ENCODE results near the gene TRIM24. TPM values are rescaled to one million over a fixed set of nuclear protein-coding genes. Genes with fewer than 3 reads are reported as not detected.

The TRIM24 gene
- total RNA-seq, 6 donors from 2014 or later, result 11.5 to 30.6 (median 23.7) TPM

DNA sequence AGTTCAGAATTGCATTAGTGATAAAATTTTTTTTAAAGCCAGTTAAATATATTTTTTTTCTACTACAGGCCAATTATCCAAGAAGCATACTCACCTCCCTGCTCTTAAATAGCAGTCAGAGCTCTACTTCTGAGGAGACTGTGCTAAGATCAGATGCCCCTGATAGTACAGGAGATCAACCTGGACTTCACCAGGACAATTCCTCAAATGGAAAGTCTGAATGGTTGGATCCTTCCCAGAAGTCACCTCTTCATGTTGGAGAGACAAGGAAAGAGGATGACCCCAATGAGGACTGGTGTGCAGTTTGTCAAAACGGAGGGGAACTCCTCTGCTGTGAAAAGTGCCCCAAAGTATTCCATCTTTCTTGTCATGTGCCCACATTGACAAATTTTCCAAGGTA, 119.1 kb downstream of the TRIM24 start:
- DNase-seq (no peak), ATAC-seq (ENCODE audit: low FRiP score in 2 of 2) (no peak)
- TF ChIP-seq POLR2A (IDR thresholded peaks at IDR 0.05), result no peak
- no peak for TF ChIP-seq EP300 (IDR thresholded peaks at IDR 0.05)
- Histone ChIP-seq H3K27me3 (no peaks in the 10 kb centered on the region), H3K4me3 (no peak overlapping the region), H3K27ac (no peak overlapping the region), H3K36me3 (peaks cover 20 to 75% (median 28%) of the 10 kb centered on the region in 4 donors), H3K9me3 (no peaks in the 10 kb centered on the region), H3K4me1 (no peaks in the 10 kb centered on the region)
- WGBS, 2 donors, result 100% methylated on average over 1 of the region's 1 CpG

DNA sequence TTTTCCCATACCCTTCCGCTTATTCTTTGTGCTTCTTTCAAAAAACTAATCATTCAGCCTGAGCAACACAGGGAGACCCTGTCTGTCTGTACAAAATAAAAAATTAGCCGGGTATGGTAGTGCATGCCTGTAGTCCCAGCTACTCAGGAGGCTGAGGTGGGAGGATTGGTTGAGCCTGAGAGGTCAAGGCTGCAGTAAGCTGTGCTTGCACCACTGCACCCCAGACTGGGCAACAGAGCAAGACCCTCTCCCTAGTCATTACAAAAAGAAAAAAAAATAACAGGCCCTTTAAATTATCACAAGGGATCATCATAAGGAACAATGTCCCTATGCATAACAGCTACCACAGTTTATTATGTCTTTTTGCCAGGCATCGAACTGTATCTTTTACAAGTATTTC, 119.6 kb downstream of the TRIM24 start:
- ATAC-seq (ENCODE audit: low FRiP score in 2 of 2), result no peak
- WGBS, 2 donors, result 91 to 98% methylated on average over 3 of the region's 3 CpGs
- TF ChIP-seq EP300 (IDR thresholded peaks at IDR 0.05) (no peak), POLR2AphosphoS5 (IDR thresholded peaks at IDR 0.05) (no peak), POLR2A (IDR thresholded peaks at IDR 0.05) (no peak), CTCF (IDR thresholded peaks at IDR 0.05) (no peak)
- Histone ChIP-seq H3K4me3 (no peak overlapping the region), H3K4me1 (no peaks in the 10 kb centered on the region), H3K27ac (no peak overlapping the region), H3K9me3 (no peaks in the 10 kb centered on the region), H3K36me3 (peaks cover 20 to 79% (median 32%) of the 10 kb centered on the region in 4 donors), H3K27me3 (no peaks in the 10 kb centered on the region)
- no peak for DNase-seq

GRCh38 chr7:138581065-138581464, 121.0 kb downstream of the TRIM24 start:
- H3K27ac ChIP-seq, result no peak overlapping the region
- TF ChIP-seq EP300 (IDR thresholded peaks at IDR 0.05) (no peak), POLR2AphosphoS5 (IDR thresholded peaks at IDR 0.05) (no peak), POLR2A (IDR thresholded peaks at IDR 0.05) (no peak), CTCF (IDR thresholded peaks at IDR 0.05) (no peak)
- ATAC-seq (ENCODE audit: low FRiP score in 2 of 2) (no peak), DNase-seq (no peak)
- no peaks in the 10 kb centered on the region for H3K9me3 ChIP-seq
- H3K36me3 ChIP-seq, result peaks cover 23 to 90% (median 41%) of the 10 kb centered on the region in 4 donors
- WGBS, 2 donors, result 93 to 94% methylated on average over 4 of the region's 4 CpGs
- no peaks in the 10 kb centered on the region for H3K27me3 ChIP-seq
- H3K4me3 ChIP-seq, result no peak overlapping the region
- H3K4me1 ChIP-seq, result no peaks in the 10 kb centered on the region

DNA sequence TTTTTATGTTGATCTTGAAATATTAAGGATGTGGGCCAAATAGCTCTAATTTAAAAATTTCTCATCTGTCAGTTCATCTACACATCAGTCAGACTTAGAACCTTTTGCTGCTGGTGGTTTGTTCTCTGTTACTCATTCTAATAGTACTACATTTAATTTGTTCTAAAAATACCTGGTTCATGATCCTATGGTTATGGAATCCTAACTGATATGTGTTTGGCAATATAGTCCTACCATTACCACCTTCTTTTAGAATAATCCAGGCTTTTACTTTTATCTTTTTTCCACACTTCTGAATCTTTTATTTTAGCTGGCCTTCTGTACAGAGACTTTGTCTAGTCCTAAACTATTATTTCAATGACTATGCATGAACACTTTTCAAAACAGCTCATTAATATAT, 124.2 kb downstream of the TRIM24 start:
- peaks cover 23 to 80% (median 36%) of the 10 kb centered on the region in 4 donors for H3K36me3 ChIP-seq
- no peak overlapping the region for H3K4me3 ChIP-seq
- no peaks in the 10 kb centered on the region for H3K27me3 ChIP-seq
- no peak overlapping the region for H3K27ac ChIP-seq
- TF ChIP-seq EP300 (IDR thresholded peaks at IDR 0.05) (no peak), POLR2A (IDR thresholded peaks at IDR 0.05) (no peak), POLR2AphosphoS5 (IDR thresholded peaks at IDR 0.05) (no peak), CTCF (IDR thresholded peaks at IDR 0.05) (no peak)
- H3K9me3 ChIP-seq, result no peaks in the 10 kb centered on the region
- no peak for ATAC-seq (ENCODE audit: low FRiP score in 2 of 2)
- DNase-seq, result no peak
- H3K4me1 ChIP-seq, result no peaks in the 10 kb centered on the region

DNA sequence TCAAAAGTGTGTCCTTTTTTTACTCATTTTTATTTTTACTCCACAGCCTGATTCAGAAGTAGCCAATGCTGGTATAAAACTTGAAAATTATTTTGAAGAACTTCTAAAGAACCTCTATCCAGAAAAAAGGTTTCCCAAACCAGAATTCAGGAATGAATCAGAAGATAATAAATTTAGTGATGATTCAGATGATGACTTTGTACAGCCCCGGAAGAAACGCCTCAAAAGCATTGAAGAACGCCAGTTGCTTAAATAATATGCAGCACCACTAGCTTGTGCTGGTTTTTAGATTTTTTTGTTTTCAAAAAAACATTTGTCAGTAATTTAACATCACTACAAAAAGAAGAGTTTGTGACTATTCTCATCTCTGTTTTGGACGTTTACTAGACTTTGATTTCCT, 124.6 kb downstream of the TRIM24 start:
- ATAC-seq (ENCODE audit: low FRiP score in 2 of 2), result no peak
- Histone ChIP-seq H3K9me3 (no peaks in the 10 kb centered on the region), H3K4me3 (no peak overlapping the region), H3K36me3 (peaks cover 20 to 76% (median 32%) of the 10 kb centered on the region in 4 donors), H3K27me3 (no peaks in the 10 kb centered on the region), H3K4me1 (no peaks in the 10 kb centered on the region), H3K27ac (no peak overlapping the region)
- no peak for TF ChIP-seq POLR2AphosphoS5 (IDR thresholded peaks at IDR 0.05)
- TF ChIP-seq EP300 (IDR thresholded peaks at IDR 0.05), result no peak
- no peak for TF ChIP-seq CTCF (IDR thresholded peaks at IDR 0.05)
- no peak for TF ChIP-seq POLR2A (IDR thresholded peaks at IDR 0.05)
- WGBS, 2 donors, result 86 to 91% methylated on average over 4 of the region's 4 CpGs
- DNase-seq, result no peak
